Measurements from ENCODE around the gene LSAMP. TPM values are rescaled to one million over a fixed set of nuclear protein-coding genes. Genes with fewer than 3 reads are reported as not detected.

The LSAMP gene
- polyA plus RNA-seq, 3 donors = not detected

GRCh38 chr3:116337229-116337628 lies 108.1 kb downstream of the LSAMP start:
- H3K4me3 Mint-ChIP-seq = no peak overlapping the region
- Histone ChIP-seq H3K9me3 (replicated peaks in 1 of 2; ENCODE audit: control insufficient read depth in 1 of 2, insufficient read depth in 1 of 2, low read length in 2 of 2) (peaks cover 4% of the 10 kb centered on the region in 2 donors), H3K9ac (ENCODE audit: insufficient read depth, low read length, poor library complexity, severe bottlenecking) (no peak overlapping the region), H2AFZ (ENCODE audit: insufficient read depth, low read depth, low read length, poor library complexity, severe bottlenecking) (no peak overlapping the region), H3K4me1 (ENCODE audit: control insufficient read depth in 1 of 2, insufficient read depth in 2 of 2, low read length in 2 of 2) (no peaks in the 10 kb centered on the region), H3K79me2 (ENCODE audit: insufficient read depth, low read length) (no peaks in the 10 kb centered on the region), H3K4me3 (replicated peaks in 1 of 3; ENCODE audit: low read depth in 2 of 3, low read length in 3 of 3) (no peak overlapping the region), H3K36me3 (replicated peaks in 1 of 2; ENCODE audit: control insufficient read depth in 1 of 2, insufficient read depth in 2 of 2, low read length in 2 of 2) (no peaks in the 10 kb centered on the region), H3K4me2 (replicated peaks; ENCODE audit: extremely low read depth, low read length, poor library complexity, severe bottlenecking) (no peak overlapping the region), H3K27ac (ENCODE audit: low read depth in 1 of 2, low read length in 2 of 2) (no peak overlapping the region), H3K27me3 (ENCODE audit: control insufficient read depth in 2 of 2, insufficient read depth in 2 of 2, low read length in 2 of 2) (no peaks in the 10 kb centered on the region), H4K20me1 (ENCODE audit: insufficient read depth, low read length) (no peaks in the 10 kb centered on the region)
- WGBS (ENCODE audit: insufficient coverage) = no CpG with 5 or more reads among the region's 1 CpG
- no peak for TF ChIP-seq CTCF (IDR thresholded peaks at IDR 0.05)
- DNase-seq = no peak
- no peaks in the 10 kb centered on the region for H3K36me3 Mint-ChIP-seq
- no peaks in the 10 kb centered on the region for H3K4me1 Mint-ChIP-seq
- no peak overlapping the region for H3K27ac Mint-ChIP-seq
- intact Hi-C loops (cut with micrococcal nuclease) = no loop called here
- H3K27me3 Mint-ChIP-seq (ENCODE audit: low read depth in 3 of 3) = no peaks in the 10 kb centered on the region
- peaks cover 0 to 9% (median 4%) of the 10 kb centered on the region in 7 donors for H3K9me3 Mint-ChIP-seq

DNA sequence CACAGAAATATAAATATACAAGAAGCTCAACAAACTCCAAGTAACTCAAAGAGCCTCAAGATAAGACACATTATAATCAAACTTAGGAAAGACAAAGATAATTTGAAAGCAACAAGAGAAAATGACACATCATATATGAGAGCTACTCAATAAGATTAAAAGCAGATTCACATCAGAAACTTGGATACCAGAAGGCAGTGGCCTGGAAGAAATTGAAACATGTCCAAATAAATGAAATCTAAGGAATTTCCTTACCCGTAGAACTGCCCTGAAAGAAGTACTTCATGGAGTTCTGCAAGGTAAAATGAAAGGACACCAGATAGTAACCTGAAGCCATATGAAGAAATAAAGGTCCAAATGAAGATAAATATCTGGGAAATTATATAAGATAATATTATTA lies 113.9 kb downstream of the LSAMP start:
- H3K36me3 Mint-ChIP-seq = no peaks in the 10 kb centered on the region
- Histone ChIP-seq H3K4me1 (ENCODE audit: control insufficient read depth in 1 of 2, insufficient read depth in 2 of 2, low read length in 2 of 2) (no peaks in the 10 kb centered on the region), H3K9me3 (replicated peaks in 1 of 2; ENCODE audit: control insufficient read depth in 1 of 2, insufficient read depth in 1 of 2, low read length in 2 of 2) (peaks cover 8 to 14% of the 10 kb centered on the region in 2 donors), H2AFZ (ENCODE audit: insufficient read depth, low read depth, low read length, poor library complexity, severe bottlenecking) (no peak overlapping the region), H3K4me3 (replicated peaks in 1 of 3; ENCODE audit: low read depth in 2 of 3, low read length in 3 of 3) (no peak overlapping the region), H3K4me2 (replicated peaks; ENCODE audit: extremely low read depth, low read length, poor library complexity, severe bottlenecking) (no peak overlapping the region), H3K27ac (ENCODE audit: low read depth in 1 of 2, low read length in 2 of 2) (no peak overlapping the region), H3K36me3 (replicated peaks in 1 of 2; ENCODE audit: control insufficient read depth in 1 of 2, insufficient read depth in 2 of 2, low read length in 2 of 2) (no peaks in the 10 kb centered on the region), H3K27me3 (ENCODE audit: control insufficient read depth in 2 of 2, insufficient read depth in 2 of 2, low read length in 2 of 2) (no peaks in the 10 kb centered on the region), H3K9ac (ENCODE audit: insufficient read depth, low read length, poor library complexity, severe bottlenecking) (no peak overlapping the region), H3K79me2 (ENCODE audit: insufficient read depth, low read length) (no peaks in the 10 kb centered on the region), H4K20me1 (ENCODE audit: insufficient read depth, low read length) (no peaks in the 10 kb centered on the region)
- H3K4me3 Mint-ChIP-seq = no peak overlapping the region
- DNase-seq = no peak
- peaks cover 0 to 10% (median 5%) of the 10 kb centered on the region in 7 donors for H3K9me3 Mint-ChIP-seq
- no CpG with 5 or more reads among the region's 1 CpG for WGBS (ENCODE audit: insufficient coverage)
- H3K27ac Mint-ChIP-seq = no peak overlapping the region
- intact Hi-C loops (cut with micrococcal nuclease) = no loop called here
- TF ChIP-seq CTCF (IDR thresholded peaks at IDR 0.05) = no peak
- no peaks in the 10 kb centered on the region for H3K4me1 Mint-ChIP-seq
- H3K27me3 Mint-ChIP-seq (ENCODE audit: low read depth in 3 of 3) = no peaks in the 10 kb centered on the region
